Mesendoderm (in vitro differentiated cells): Measurements from ENCODE around the gene TIMM10.
A peak's percentile ranks its signal among the peaks of the same experiment; 100 is the strongest.
"Not testable (repeated sequence)": the region's sequence is repeated elsewhere in the genome, so short reads cannot be mapped to it uniquely, and the experiment has no call there.

ENCODE experiments used
- DNase-seq: peaks from one replicate; pipeline ENCODE4 v3.0.0; 2013
- H2AK5ac ChIP-seq: 2 replicates; pipeline ENCODE4 v1.6.1; 2013; ENCODE audit warnings: low read length, inconsistent platforms
- H2BK120ac ChIP-seq: 2 replicates; pipeline ENCODE4 v1.6.1; 2013; ENCODE audit warnings: low read depth, mild to moderate bottlenecking, low read length, moderate library complexity, mixed read lengths
- H2BK15ac ChIP-seq: replicated peaks from 2 replicates; pipeline ENCODE4 v1.6.1; 2013; ENCODE audit warnings: low read depth, mild to moderate bottlenecking, moderate library complexity
- H2BK5ac ChIP-seq: 2 replicates; pipeline ENCODE4 v1.6.1; 2013; ENCODE audit warnings: low read length, inconsistent platforms
- H3K18ac ChIP-seq: 2 replicates; pipeline ENCODE4 v1.6.1; 2013; ENCODE audit warnings: mild to moderate bottlenecking, low read length, mixed read lengths
- H3K23ac ChIP-seq: one replicate; pipeline ENCODE4 v1.6.1; 2013; ENCODE audit warnings: low read length
- H3K27ac ChIP-seq: 2 replicates; pipeline ENCODE4 v1.5.1; 2013; ENCODE audit warnings: low read depth, mild to moderate bottlenecking, inconsistent platforms, low read length, moderate library complexity
- H3K27me3 ChIP-seq: 2 replicates; pipeline ENCODE4 v1.6.1; 2013; ENCODE audit warnings: low read length, control low read depth, mild to moderate bottlenecking, inconsistent platforms; ENCODE audit not compliant: insufficient read depth, poor library complexity
- H3K36me3 ChIP-seq: 2 replicates; pipeline ENCODE4 v1.6.1; 2013; ENCODE audit warnings: low read length, inconsistent platforms; ENCODE audit not compliant: control insufficient read depth, insufficient read depth
- H3K4ac ChIP-seq: one replicate; pipeline ENCODE4 v1.6.1; 2013; ENCODE audit warnings: low read depth, mild to moderate bottlenecking, low read length, moderate library complexity
- H3K4me1 ChIP-seq: 2 replicates; pipeline ENCODE4 v1.6.1; 2013; ENCODE audit warnings: low read depth, low read length, inconsistent platforms; ENCODE audit not compliant: control insufficient read depth
- H3K4me2 ChIP-seq: 2 replicates; pipeline ENCODE4 v1.6.1; 2013; ENCODE audit warnings: low read length
- H3K4me3 ChIP-seq: 2 replicates; pipeline ENCODE4 v1.5.1; 2013; ENCODE audit warnings: mild to moderate bottlenecking, low read length
- H3K56ac ChIP-seq: one replicate; pipeline ENCODE4 v1.6.1; 2013; ENCODE audit warnings: low read length
- H3K79me1 ChIP-seq: 2 replicates; pipeline ENCODE4 v1.6.1; 2013; ENCODE audit warnings: low read length, inconsistent platforms
- H3K79me2 ChIP-seq: 2 replicates; pipeline ENCODE4 v1.6.1; 2013; ENCODE audit warnings: mild to moderate bottlenecking, low read length; ENCODE audit not compliant: control insufficient read depth, insufficient read depth
- H3K9ac ChIP-seq: 2 replicates; pipeline ENCODE4 v1.6.1; 2013; ENCODE audit warnings: low read length, inconsistent platforms
- H4K5ac ChIP-seq: one replicate; pipeline ENCODE4 v1.6.1; 2013; ENCODE audit warnings: low read length
- H4K8ac ChIP-seq: one replicate; pipeline ENCODE4 v1.6.1; 2013; ENCODE audit warnings: low read depth, mild to moderate bottlenecking, control low read depth, low read length, moderate library complexity
- WGBS: extraction: QIAGEN DNeasy Blood & Tissue Kit; methylation state at CpG from one replicate; pipeline ENCODE4 v1.1.7; 2013; ENCODE audit warnings: low lambda C conversion rate, missing lambda C conversion rate; ENCODE audit not compliant: insufficient coverage; ENCODE audit errors: extremely low coverage; 5-methylcytosine and 5-hydroxymethylcytosine counted together

The TIMM10 gene

GRCh38 chr11:57539342-57539741 lies 8.8 kb upstream of the TIMM10 start:
- Histone ChIP-seq H3K4ac (no peak overlapping the region), H4K5ac (no peak overlapping the region), H3K9ac (no peak overlapping the region), H2BK5ac (no peak overlapping the region), H2BK120ac (no peak overlapping the region), H3K4me3 (no peak overlapping the region), H3K27me3 (no peaks in the 10 kb centered on the region), H3K4me1 (peaks cover 3% of the 10 kb centered on the region), H3K4me2 (no peak overlapping the region), H3K79me1 (no peaks in the 10 kb centered on the region), H3K56ac (no peak overlapping the region), H3K23ac (no peak overlapping the region), H3K18ac (no peak overlapping the region), H3K36me3 (no peaks in the 10 kb centered on the region), H2BK15ac (no peak overlapping the region), H4K8ac (no peak overlapping the region), H3K27ac (no peak overlapping the region), H3K79me2 (no peaks in the 10 kb centered on the region), H2AK5ac (no peak overlapping the region)
- DNase-seq = no peak
- WGBS = no CpG with 5 or more reads among the region's 1 CpG

DNA sequence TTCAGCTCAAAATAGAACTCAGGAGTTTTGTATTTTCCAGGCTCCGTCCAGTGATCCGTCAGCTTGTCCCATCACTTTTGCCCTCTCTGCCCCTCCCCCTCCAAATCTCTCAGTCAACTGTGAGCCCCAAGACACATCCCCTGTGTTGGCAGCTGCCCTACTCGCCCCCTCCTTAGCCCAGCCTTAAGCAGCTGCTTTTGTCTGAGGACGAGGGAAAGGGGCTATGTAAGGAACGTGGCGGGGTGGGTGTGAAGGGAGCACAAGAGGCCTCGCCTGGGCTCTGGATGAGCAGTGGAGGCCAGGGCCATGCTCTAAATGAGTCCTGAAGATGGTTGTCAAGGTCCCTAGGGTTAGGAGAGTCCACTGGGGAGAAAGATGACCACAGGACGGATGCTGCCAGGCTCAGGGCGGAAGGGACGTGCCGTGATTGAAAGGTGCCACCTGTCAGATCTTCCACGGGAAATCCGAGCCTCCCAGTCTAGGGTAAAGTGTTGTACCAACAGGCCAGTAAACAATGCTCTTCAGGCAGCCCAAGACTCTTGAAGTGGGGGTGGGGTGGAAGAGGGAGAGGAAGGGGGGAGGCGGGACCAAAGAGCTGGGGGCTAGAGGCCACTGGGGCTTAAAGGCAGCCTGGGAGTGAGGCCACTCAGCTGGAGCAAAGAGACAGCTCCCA lies 6.5 kb upstream of the TIMM10 start, which contains the start of gene SMTNL1:
Gene SMTNL1 (plus strand): TSS at position 649 of the 673 bp plus-strand sequence. CDS start 5,048 bp downstream, outside the sequence.
- no CpG with 5 or more reads among the region's 14 CpGs for WGBS
- H4K8ac ChIP-seq = no peak within 1 kb of the TSS
- DNase-seq = no peak
- H2BK120ac ChIP-seq = no peak within 1 kb of the TSS
- no peaks in the 10 kb centered on the region for H3K79me1 ChIP-seq
- H3K79me2 ChIP-seq = no peaks in the 10 kb centered on the region
- H2BK15ac ChIP-seq = no peak within 1 kb of the TSS
- H2BK5ac ChIP-seq = no peak within 1 kb of the TSS
- no peak within 1 kb of the TSS for H4K5ac ChIP-seq
- no peak within 1 kb of the TSS for H3K4me3 ChIP-seq
- no peak within 1 kb of the TSS for H3K4me2 ChIP-seq
- H3K56ac ChIP-seq = no peak within 1 kb of the TSS
- no peaks in the 10 kb centered on the region for H3K4me1 ChIP-seq
- H2AK5ac ChIP-seq = no peak within 1 kb of the TSS
- H3K27me3 ChIP-seq = no peaks in the 10 kb centered on the region
- no peak within 1 kb of the TSS for H3K9ac ChIP-seq
- H3K23ac ChIP-seq = no peak within 1 kb of the TSS
- H3K18ac ChIP-seq = no peak within 1 kb of the TSS
- H3K4ac ChIP-seq = no peak within 1 kb of the TSS
- no peaks in the 10 kb centered on the region for H3K36me3 ChIP-seq
- H3K27ac ChIP-seq = no peak within 1 kb of the TSS

DNA sequence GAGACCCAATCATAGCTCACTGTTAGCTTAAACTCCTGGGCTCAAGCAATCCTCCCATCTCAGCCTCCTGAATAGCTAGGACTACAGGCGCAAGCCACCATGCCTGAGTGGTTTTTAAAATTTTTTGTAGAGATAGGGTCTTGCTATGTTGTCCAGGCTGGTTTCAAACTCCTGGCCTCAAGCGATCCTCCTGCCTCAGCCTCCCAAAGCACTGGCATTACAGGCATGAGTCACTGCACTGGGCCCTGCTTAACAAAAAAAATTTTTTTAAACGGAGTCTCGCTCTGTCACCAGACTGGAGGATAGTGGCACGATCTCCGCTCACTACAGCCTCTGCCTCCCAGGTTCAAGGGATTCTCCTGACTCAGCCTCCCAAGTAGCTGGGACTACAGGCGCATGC lies 3.9 kb upstream of the TIMM10 start:
- H3K36me3 ChIP-seq, H2BK15ac ChIP-seq, H3K4ac ChIP-seq, H2AK5ac ChIP-seq, H3K56ac ChIP-seq, H3K23ac ChIP-seq, H3K9ac ChIP-seq, H3K4me1 ChIP-seq, H3K79me1 ChIP-seq, H4K8ac ChIP-seq, DNase-seq, H2BK120ac ChIP-seq, H3K4me2 ChIP-seq, H3K27ac ChIP-seq, H3K4me3 ChIP-seq, H3K18ac ChIP-seq, H2BK5ac ChIP-seq, H4K5ac ChIP-seq, H3K27me3 ChIP-seq: not testable (repeated sequence)
- WGBS = no CpG with 5 or more reads among the region's 7 CpGs
- H3K79me2 ChIP-seq = peaks cover 10% of the 10 kb centered on the region

DNA sequence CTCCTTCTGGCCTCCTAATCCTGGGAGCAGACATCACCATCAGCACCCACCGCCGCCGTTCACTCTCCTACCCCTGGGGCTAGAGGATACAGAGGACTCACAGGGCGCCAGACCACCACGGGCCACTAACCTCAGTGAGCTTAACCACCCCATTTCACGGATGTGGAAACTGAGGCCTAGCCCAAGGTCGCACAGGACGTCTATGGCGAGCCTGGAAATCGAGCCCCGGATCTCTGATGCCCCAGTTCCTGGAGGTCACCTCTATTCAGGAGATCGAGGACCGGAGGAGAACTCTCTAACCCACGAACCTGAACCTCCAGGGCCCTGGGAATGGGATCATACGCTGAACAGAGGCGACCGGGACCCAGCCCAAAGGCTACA lies 349 bp downstream of the TIMM10 start:
- peaks cover 2% of the 10 kb centered on the region for H3K36me3 ChIP-seq
- H2AK5ac ChIP-seq = peak overlapping the region; percentile 8
- peaks cover 7% of the 10 kb centered on the region for H3K4me1 ChIP-seq
- DNase-seq = no peak
- H2BK120ac ChIP-seq = no peak overlapping the region
- peak overlapping the region; percentile 78 for H4K8ac ChIP-seq
- peak overlapping the region; percentile 64 for H3K4ac ChIP-seq
- no peak overlapping the region for H3K27ac ChIP-seq
- no peak overlapping the region for H2BK15ac ChIP-seq
- peak overlapping the region; percentile 94 for H3K56ac ChIP-seq
- peak overlapping the region; percentile 97 for H4K5ac ChIP-seq
- no CpG with 5 or more reads among the region's 17 CpGs for WGBS
- H3K79me2 ChIP-seq = peaks cover 17% of the 10 kb centered on the region
- peak overlapping the region; percentile 96 for H3K9ac ChIP-seq
- H3K27me3 ChIP-seq = no peaks in the 10 kb centered on the region
- peaks cover 16% of the 10 kb centered on the region for H3K79me1 ChIP-seq
- peak overlapping the region; percentile 93 for H3K4me3 ChIP-seq
- H3K23ac ChIP-seq = peak overlapping the region; percentile 89
- no peak overlapping the region for H3K18ac ChIP-seq
- H3K4me2 ChIP-seq = peak overlapping the region; percentile 85
- H2BK5ac ChIP-seq = peak overlapping the region; percentile 35

- Histone ChIP-seq H3K79me1 (peaks cover 16% of the 10 kb centered on the region), H3K79me2 (peaks cover 17% of the 10 kb centered on the region), H4K5ac (no peak overlapping the region), H3K18ac (no peak overlapping the region), H2AK5ac (no peak overlapping the region), H3K4me2 (no peak overlapping the region), H2BK5ac (no peak overlapping the region), H4K8ac (no peak overlapping the region), H3K27ac (no peak overlapping the region), H3K4me1 (peaks cover 7% of the 10 kb centered on the region), H2BK15ac (no peak overlapping the region), H3K36me3 (peaks cover 2% of the 10 kb centered on the region), H3K4me3 (no peak overlapping the region), H3K4ac (no peak overlapping the region), H3K9ac (no peak overlapping the region), H2BK120ac (no peak overlapping the region), H3K56ac (no peak overlapping the region), H3K27me3 (no peaks in the 10 kb centered on the region), H3K23ac (no peak overlapping the region)
- no peak for DNase-seq
Observed at GRCh38 chr11:57529012-57529411, 1.5 kb downstream of the TIMM10 start.
